ENCODE data around the gene TMEM165.
"Not testable (repeated sequence)": the region's sequence is repeated elsewhere in the genome, so short reads cannot be mapped to it uniquely, and the experiment has no call there.

The TMEM165 gene, protein sequence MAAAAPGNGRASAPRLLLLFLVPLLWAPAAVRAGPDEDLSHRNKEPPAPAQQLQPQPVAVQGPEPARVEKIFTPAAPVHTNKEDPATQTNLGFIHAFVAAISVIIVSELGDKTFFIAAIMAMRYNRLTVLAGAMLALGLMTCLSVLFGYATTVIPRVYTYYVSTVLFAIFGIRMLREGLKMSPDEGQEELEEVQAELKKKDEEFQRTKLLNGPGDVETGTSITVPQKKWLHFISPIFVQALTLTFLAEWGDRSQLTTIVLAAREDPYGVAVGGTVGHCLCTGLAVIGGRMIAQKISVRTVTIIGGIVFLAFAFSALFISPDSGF

DNA sequence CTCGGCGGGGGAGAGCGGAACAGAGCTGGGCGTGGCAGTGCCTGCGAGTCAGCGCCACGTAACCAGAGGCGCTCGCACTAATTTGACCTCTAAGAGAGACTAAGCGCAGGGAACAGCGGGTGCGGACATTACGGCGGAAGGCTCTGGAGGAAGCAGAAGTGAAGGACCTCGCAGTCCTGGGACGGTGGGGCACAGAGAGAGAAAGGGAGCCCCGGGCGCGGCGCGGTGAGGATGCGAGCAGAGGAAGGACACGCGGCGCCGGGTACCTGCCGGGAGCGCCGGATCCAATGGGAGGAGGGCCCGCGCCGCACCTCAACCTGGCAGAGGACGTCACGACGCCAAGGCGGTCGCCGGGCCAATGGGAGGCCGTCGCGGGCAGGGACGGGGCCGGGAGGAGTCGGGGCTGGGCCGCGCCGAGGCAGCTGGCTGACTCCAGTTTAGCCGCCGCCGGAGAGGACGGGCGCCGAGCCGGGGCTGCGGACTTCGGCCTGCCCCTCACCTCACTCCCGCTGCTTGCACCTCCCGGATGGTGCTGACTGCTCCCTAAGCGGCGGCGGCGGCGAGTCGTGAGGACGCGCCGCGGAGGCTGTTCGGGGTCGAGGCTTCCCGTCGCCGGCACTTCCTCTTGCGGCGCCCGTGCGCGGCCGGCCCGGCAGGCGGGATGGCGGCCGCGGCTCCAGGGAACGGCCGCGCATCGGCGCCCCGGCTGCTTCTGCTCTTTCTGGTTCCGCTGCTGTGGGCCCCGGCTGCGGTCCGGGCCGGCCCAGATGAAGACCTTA, at the start of gene TMEM165:
Gene TMEM165, plus strand, starts transcription at position 429 of the 779 bp plus-strand sequence. Its CDS starts 233 bp downstream, at position 662.
- peak; percentile 58 to 79 (median 71) for DNase-seq (ENCODE audit: low read depth in 3 of 3, low spot score in 1 of 3)

DNA sequence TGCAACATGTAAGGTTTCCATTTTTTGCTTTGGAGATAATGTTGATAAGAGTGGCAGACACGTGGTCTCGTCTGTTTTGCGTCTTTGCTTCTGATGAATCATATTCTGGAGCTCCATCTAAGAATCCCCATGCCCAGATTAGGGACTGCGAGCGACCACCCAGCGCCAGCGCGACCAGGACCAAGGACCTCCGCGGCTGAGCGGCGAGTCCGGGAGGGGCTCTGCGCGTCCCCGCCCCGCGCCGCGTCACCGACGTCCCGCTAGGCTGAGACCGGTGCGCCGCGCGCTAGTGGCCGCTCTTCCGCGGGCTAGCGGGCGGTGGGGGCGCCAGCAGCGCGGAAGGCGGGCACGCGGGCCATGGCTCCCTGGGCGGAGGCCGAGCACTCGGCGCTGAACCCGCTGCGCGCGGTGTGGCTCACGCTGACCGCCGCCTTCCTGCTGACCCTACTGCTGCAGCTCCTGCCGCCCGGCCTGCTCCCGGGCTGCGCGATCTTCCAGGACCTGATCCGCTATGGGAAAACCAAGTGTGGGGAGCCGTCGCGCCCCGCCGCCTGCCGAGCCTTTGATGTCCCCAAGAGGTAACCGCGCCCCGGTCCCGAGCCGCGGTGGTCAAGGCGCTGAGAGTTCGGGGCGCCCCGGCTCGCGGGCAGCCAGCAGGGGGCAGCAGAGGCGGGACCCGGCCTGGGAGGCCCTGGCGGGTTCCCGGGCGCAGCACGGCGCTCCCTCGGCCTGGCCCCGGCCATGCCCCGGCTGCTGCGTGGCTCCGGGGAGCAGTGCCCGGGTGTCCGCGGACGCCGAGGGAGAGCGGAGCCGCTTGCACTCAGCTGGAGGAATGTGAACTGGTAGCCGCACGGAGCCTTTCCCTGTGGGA, 49.5 kb upstream of the TMEM165 start, which contains the start of gene SRD5A3:
Gene SRD5A3, plus strand, starts transcription at position 263 of the 871 bp plus-strand sequence. Its CDS starts 95 bp downstream, at position 358.
- DNase-seq (ENCODE audit: low read depth in 3 of 3, low spot score in 1 of 3): peak; percentile 22 to 82 (median 59)

DNA sequence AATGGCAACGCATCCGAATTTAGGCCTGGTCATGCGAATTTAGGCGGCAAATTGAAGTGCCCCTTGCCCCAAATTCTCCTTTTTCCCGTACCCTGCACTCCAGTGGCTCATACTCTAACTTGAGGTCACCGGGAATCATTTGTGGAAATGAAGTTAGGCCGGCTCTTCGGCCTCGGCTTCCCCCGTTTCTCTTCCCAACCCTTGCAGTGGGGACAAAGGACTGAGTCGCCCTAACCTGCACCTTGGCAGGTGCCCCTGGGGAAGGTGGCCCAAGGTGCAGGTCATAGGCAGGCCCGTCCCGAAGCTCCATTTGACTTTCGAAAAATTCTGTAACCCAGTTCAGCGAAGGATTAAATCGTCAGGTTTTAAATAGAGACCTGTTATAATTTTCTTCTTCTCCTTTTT, 48.9 kb upstream of the TMEM165 start:
- DNase-seq (ENCODE audit: low read depth in 3 of 3, low spot score in 1 of 3): no peak

DNA sequence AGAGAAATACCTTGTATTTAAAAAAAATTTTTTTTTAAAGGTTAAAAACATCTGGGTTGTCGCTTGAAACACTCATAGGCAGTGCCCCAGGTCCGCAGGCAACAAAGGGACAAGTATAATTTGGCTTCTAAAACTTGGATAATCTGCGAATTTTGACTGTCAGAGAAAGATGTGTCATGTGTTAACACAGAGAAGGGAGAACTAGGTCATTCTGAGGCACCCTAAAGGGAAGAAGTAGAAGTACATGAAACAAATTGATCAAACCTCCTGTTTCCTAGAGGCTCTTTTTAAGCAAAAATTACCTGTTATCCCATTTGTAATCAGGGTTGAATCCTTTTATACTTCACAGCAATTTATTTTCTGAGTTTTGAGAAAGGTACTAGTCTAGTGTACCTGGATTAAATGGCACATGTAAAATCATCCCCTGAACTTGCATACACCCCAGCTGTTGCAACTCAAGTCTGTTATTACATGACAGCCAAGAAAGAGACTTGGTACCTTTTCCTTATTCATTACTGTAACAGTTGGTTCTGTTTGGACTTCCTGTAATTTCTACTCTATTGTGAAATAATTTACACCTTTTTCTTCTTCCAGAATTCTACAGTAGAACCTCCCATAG, 48.0 kb upstream of the TMEM165 start:
- no peak for DNase-seq (ENCODE audit: low read depth in 3 of 3, low spot score in 1 of 3)

DNA sequence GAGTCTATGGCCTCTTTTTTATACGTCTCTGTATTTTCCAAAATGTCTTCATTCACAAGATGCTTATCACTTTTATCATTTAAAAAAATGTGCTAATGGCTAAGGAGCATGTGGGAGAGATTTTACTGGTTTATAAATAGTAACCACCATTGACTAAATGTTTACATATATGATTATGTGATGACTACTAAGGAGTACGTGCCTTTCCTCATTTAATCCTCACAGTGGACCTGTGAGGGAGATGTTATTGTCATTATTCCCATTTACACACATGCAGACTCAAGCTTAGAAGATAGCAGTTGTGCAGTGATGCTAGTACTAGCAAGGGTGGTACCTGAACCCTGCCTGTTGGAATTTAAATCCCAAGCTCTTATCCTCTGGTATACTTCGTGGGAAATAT, 47.3 kb upstream of the TMEM165 start:
- DNase-seq (ENCODE audit: low read depth in 3 of 3, low spot score in 1 of 3): no peak

DNA sequence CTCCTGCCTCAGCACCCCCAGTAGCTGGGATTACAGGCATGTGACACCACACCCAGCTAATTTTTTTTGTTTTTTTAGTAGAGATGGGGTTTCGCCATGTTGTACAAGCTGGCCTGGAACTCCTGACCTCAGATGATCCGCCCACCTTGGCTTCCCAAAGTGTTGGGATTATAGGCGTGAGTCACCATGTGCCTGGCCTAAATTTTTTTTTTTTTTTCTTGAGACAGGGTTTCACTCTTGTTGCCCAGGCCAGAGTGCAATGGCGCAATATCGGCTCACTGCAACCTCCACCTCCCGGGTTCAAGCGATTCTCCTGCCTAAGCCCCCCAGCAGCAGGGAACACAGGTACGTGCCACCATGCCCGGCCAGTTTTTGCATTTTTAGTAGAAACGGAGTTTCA, 44.9 kb upstream of the TMEM165 start:
- not testable (repeated sequence) for DNase-seq (ENCODE audit: low read depth in 3 of 3, low spot score in 1 of 3)

DNA sequence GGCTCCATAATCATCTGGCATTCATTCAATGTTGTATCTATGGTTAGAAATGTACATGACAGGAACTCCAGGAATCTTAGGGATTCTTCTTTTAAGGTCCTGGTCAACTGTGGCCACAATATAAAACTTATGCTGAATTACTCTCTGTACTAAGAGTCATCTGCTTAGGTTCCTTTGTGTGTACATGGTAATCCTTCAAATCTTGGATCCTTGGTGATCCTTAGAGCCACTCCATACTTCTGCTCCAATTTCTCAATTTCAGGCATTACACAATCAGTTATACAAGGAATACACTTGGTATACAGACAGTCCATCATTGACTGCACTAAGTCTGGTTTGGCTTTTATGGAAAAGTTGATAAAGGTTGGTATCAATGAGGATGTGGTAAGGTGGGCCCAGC, 43.9 kb upstream of the TMEM165 start:
- DNase-seq (ENCODE audit: low read depth in 3 of 3, low spot score in 1 of 3): no peak

DNA sequence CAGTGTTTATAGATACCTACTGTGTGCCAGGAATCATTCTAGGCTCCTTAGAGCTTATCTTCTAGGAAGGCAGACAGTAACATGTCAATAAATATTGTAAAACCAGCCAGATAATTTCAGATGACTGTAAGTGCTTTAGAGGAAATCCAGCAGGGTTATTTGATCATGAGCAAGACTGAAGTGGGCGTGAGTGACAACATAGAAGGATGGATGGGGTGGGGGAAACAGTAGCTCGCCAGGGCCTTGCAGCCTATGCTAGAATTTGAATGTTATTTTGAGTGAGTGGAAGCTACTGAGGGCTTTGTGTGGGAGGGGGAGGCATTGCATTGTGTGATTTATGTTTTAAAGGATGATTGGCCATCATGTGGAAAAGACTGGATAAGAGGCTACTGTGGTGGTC, 43.0 kb upstream of the TMEM165 start:
- no peak for DNase-seq (ENCODE audit: low read depth in 3 of 3, low spot score in 1 of 3)

DNA sequence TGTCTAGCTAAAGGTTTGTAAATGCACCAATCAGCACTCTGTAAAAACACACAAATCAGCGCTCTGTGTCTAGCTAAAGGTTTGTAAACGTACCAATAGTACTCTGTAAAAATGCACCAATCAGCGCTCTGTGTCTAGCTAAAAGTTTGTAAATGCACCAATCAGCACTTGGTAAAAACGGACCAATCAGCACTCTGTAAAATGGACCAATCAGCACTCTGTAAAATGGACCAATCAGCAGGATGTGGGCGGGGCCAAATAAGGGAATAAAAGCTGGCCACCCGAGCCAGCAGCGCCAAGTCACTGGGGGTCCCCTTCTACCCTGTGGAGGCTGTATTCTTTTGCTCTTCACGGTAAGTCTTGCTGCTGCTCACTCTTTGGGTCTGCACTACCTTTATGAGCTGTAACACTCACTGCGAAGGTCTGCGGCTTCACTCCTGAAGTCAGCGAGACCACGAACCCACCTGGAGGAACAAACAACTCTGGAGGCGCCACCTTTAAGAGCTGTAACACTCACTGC, 42.5 kb upstream of the TMEM165 start:
- not testable (repeated sequence) for DNase-seq (ENCODE audit: low read depth in 3 of 3, low spot score in 1 of 3)

DNA sequence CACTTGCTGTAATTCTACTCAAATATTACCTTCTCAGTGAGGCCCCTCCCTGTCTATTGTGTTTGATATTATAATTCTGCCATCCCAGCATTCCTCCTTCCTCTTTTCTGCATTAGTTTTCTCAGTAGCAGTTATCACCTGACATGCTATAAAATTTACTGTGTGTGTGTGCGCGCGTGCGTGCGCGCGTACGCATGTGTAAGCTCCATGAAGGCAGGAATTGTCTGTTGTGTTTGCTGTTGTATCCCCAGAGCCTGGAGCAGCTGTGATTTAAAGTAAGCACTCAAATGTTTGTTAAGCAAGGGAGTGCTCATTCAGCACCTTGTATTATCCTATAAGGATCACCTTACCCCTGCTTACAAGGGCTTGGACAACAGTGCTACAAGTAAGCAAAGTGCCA, 41.1 kb upstream of the TMEM165 start:
- DNase-seq (ENCODE audit: low read depth in 3 of 3, low spot score in 1 of 3): no peak

DNA sequence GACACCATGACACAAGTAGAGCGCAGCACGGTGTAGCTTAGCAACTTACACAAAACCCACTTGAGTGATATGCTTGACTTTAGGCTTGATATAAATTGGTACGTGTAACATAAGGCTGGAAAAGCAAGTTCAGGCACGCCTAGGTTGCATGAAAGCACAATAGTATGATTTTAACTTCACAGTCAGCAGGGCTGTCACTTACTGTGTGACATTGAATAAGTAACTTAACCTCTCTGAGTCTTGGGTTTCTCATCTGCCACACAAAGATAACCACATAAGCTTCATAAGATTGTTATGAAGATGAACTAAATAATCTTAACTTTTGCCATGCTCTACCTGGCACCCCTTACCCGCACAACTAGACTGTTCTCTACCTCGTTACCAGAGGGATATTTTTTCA, 40.2 kb upstream of the TMEM165 start:
- no peak for DNase-seq (ENCODE audit: low read depth in 3 of 3, low spot score in 1 of 3)

DNA sequence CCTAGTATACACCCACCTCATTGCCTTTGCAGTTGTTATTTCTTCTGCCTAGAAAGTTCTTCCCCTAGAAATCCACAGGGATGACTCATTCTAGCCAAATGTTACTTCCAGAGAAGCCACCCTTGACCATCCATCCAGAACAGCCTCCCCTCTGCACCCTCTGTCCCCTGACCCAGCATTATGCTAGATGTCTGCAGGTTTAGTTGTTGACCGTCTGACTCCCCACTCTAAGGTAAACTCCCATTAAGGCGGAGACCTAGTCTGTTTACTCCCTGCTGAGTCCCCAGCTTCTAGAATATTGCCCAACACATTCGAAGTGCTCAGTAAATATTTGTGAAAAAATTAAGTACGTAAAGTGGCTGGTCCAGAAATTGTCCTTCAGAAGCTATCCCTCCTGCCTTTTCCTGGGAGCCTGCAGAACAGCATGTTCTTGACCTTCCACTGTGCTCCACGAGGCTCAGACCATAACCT, 38.7 kb upstream of the TMEM165 start:
- no peak for DNase-seq (ENCODE audit: low read depth in 3 of 3, low spot score in 1 of 3)

DNA sequence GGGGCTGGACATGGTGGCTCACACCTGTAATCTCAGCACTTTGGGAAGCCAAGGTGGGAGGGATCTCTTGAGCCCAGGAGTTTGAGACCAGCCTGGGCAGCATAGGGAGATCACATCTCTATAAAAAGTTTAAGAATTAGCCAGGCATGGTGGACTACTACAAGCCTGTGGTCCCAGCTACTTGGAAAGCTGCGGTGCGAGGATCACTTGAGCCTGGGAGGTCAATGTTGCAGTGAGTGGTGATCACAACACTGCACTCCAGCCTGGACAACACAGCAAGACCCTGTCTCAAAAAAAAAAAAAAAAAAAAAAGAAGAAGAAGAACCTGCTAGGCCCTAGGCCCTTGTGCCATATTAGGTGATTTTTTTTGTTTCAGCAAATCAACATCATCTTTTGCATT, 37.5 kb upstream of the TMEM165 start:
- DNase-seq (ENCODE audit: low read depth in 3 of 3, low spot score in 1 of 3): no peak

DNA sequence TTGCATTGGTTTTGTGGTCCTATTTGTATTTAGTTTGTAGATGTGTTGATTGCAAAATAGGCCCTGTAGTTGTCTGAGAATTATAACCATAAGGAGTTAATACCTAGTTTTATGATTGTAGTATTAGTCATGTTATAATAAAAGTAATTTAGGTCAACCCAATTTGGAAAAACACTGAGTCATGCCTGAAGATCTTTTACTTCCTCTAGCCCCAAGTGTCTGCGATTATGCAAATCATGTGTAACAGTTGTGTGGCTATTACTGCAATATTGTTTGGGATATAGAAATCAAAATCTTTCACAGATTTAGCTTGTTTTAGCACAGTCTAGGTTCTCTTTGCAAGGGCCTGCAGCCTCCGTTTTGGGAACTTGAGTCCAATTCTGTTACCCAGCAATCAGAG, 37.1 kb upstream of the TMEM165 start:
- DNase-seq (ENCODE audit: low read depth in 3 of 3, low spot score in 1 of 3): no peak

DNA sequence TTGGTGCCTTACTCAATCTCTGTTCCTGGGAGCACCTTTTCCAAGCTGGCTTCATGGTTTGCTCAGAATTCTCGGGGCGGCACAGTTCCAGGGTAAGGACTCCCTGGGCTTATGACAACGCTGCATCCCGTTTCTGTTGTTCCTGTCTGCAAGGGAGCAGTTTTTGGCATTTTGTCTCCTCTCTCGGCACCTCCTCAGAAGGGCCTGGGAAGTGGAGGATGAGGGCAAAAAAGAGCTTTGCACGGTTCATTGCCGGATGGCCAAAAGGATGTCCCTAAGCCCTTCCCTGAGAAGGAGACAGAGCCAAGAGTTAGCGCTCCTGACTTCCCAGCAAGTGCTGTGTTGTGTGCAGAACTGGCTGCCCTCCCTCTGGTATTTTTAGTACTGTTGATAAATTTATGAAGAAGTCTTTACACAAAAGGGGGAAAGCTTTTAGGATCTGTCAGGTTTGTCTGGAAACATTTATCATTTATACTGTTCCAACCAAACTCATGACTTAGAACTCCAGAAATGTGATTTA, 36.3 kb upstream of the TMEM165 start:
- no peak for DNase-seq (ENCODE audit: low read depth in 3 of 3, low spot score in 1 of 3)

DNA sequence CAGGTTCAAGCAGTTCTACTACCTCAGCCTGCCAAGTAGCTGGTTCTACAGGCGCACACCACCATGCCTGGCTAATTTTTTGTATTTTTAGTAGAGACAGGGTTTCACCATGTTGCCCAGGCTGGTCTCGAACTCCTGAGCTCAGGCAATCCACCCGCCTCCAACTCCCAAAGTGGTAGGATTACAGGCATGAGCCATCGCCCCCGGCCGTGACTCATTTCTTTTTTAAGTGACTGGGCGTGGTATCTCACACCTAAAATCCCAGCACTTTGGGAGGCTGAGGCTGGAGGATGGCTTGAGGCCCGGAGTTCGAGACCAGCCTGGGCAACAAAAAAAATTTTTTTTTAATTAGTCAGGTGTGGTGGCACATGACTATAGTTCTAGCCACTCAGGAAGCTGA, 32.8 kb upstream of the TMEM165 start:
- DNase-seq (ENCODE audit: low read depth in 3 of 3, low spot score in 1 of 3): not testable (repeated sequence)

DNA sequence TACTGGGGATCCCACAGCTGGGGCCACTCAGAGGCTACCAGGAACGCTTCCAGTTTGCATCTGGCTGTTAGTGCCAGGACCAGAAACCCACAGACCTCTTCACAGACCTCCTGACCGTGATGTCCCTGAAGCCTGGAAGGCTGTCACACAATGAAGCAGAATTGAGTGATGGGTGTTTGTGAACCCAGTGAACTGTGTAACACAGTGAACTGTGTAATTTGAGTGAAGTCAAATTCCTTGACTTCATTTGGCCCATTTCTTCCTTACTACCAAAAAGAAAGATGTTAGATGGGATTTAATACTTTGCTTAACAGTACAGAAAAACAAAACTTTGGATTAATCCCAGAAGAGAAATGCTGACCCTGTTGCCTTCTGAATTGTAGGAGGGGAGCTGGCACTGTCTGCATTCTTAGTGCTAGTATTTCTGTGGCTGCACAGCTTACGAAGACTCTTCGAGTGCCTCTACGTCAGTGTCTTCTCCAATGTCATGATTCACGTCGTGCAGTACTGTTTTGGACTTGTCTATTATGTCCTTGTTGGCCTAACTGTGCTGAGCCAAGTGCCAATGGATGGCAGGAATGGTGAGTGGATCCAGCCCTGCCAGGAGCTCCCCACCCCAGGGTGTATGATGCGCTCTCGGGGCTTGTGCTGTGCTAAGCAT, 31.9 kb upstream of the TMEM165 start:
- DNase-seq (ENCODE audit: low read depth in 3 of 3, low spot score in 1 of 3): no peak

DNA sequence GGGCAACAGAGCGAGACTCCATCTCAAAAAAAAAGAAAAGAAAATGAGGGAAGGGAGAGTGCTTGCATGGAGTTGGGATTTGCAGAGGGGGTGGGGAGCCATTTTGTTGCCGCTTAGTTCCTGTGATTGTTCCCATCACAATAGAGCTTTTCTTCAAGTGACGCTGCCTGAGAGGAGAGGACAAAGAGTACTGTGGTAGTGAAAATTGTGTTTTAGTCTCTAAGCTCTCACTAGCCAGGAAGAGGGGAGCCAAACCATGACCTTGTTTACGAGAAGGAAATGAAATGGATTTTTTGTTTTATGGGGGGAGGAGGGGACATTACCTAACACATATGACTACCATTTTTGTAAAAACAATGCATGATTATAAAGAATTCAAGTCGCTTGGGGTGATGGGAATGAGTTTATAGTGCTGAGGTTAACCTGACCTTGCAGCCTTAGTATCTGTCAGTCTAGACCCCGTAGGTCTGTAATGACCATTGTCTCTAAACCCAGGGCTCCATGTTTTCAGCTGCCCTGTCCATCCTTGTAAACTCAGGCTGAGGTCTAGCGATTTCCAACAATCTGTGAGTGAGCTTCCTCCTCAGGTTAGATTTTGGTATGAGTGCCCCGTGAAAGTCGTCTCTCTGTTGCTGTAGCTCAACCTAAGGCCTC, 30.9 kb upstream of the TMEM165 start:
- DNase-seq (ENCODE audit: low read depth in 3 of 3, low spot score in 1 of 3): no peak

DNA sequence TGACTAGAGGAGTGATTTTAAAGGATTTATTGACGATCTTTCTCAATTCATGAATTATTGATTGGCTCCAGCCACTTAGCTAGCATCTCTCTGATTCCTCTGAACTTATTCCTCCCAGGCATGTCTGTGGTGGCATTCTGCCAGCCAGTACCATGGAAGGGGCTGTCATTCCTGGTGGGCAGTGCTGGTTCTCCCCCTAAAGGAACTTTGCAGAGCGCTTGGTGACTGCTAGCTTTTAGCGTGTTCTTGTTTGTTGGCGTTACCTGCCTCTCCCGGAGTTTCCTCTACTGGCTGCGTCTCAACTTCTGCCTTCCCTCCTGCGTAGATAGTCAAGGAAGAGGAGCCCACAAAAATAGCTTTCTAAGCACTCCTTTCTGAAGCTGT, 30.4 kb upstream of the TMEM165 start:
- DNase-seq (ENCODE audit: low read depth in 3 of 3, low spot score in 1 of 3): no peak
